CD4-positive, alpha-beta T cell treated with Interleukin-10 for 1 hour (primary cell): ENCODE measurements around the gene TSPAN5.

ENCODE experiments used
- DNase-seq: peaks from one replicate; pipeline ENCODE4 v3.0.0-alpha.2; 2020

The TSPAN5 gene

DNA sequence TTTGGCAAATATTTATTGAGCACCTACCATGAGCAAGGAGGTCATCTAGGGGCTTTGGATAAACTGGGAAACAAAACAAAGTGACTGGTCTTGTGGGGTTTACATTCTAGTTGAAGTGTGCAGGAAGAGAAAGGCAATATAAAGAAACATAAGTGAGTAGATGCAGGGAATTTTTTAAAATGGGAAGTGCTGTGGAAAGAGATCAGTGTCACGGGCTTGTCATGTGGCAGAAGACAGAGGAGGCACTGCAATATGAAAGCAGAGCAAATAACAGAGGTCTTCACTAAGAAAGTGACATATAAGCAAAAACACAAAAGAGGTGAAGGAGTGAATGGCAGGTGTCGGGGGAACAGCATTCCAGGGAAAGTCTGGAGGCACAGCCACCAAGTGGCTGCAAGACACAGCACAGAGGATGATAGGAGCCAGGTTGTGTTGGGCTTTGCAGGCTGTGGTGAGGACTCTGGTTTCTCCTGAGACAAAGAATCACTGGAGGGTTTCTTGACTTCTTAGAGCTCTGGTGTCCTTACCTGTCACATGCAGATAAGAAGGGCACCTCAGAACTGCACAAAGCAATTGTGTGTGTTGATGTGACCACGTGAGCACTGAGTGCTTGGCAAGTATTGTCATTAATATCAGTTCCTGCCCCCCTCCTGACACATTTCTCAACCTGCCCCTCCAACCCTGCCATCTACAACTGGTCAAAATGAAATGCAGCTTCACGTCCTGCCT is 143.5 kb downstream of the TSPAN5 start:
- DNase-seq = no peak

- DNase-seq = no peak
Measured at GRCh38 chr4:98512918-98513317, 145.5 kb downstream of the TSPAN5 start.

- DNase-seq = no peak
Measured at GRCh38 chr4:98510757-98511517, 147.5 kb downstream of the TSPAN5 start.

DNA sequence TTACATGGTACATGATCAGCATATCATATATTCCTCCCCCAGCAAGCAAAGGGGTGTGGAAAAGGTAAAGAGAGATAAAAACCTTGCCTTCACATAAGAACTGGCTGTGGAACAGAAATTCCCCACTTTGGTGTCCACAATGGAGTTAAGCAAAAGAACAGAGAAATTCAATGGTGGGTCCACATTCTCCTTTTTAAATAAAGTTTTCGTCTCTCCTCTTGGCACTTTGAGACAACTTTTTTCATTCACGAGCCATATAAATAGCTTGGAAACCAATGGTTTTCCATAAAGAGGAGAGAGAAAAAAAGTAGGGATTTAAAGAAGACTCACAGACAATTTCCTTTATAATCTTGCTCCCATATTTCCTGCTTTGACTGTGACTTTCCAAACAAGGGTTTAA is 148.1 kb downstream of the TSPAN5 start:
- DNase-seq = no peak

GRCh38 chr4:98509721-98510120 is 148.7 kb downstream of the TSPAN5 start:
- DNase-seq = no peak

- DNase-seq = no peak
Measured at GRCh38 chr4:98508829-98509598, 149.4 kb downstream of the TSPAN5 start.

DNA sequence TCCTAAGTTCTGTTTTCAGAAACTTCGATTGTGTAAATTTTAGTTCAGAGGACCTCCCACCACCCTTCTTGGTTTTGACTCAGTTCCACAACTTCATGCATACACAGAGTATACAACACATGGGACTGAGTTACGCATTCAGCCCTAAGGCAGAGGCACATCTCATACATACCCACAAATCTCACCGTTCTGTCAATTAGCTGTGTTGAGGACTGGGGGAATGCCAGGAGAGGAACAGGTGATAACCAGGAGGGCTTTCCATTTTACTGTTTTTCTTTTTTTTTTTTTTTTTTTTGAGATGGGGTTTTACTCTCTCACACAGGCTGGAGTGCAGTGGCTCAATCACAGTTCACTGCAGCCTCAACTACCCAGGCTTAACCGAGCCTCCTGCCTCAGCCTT is 150.2 kb downstream of the TSPAN5 start:
- no peak for DNase-seq

- no peak for DNase-seq
Measured at GRCh38 chr4:98507299-98507698, 151.1 kb downstream of the TSPAN5 start.

DNA sequence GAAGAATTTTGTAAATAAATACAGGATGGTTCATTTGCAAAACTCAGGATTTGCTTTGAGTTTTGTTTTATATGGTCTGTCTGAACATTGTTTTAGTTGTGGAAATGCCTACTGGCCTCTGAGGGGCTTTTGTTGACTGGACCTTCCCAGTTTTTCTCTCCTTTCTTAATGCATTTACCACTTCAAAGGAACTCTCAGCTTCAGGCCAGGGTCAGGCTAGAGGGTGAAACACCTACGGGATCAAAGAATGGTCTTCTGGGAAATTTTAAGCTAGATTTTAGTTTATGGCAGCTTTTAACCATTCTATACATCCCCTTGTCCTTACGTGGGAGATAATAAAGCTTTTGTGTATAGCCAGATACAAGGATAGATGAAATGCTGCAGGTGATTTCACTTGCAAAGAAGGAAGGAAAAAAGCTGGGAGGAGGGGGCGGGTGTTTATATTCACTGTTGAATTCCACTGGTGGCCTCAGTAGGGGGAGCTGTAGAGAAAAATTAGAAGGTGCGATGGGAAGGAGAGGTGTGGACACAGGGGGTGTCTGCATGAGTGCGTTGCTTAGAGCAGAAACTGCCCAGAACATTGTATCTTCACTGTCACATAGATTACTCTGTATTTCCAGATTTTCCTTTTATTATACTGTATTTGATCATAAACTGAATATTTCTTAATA is 151.8 kb downstream of the TSPAN5 start:
- no peak for DNase-seq

DNA sequence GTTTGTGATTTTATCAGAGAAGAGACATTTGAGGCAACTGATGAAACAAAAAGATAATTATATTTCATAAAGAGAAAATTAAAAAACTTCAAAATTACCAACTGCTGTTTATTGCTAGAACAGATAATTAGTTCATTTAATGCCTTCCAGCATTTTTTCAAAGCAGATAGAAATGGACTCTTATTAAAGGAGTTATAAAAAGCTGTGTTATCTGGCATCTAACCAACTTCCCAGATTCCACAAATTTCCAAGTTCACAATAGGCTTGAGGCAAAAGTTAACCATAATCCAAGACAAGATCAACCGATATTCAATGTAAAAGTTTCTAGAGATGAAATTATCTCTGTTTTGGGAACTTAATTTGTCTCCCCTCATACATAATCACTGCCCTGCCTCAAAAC is 152.4 kb downstream of the TSPAN5 start:
- no peak for DNase-seq

DNA sequence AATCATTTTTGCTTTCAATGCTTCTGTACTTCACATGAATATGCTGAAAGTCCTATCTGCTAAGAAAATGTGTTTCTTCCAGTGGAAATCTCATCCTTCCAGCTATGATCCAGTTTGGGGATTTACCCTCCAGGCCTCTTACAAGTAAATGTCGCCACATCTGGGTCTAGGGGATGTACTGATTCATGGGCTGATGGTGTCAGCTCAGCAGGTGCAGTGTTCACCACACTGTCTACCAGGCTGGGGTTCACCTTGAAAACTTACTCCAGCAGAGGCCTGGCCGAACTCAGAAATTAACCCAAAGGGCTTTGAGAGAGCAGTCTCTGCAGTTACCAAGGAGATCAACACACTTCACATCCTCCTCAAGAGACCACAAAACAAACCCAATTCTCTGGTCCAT is 154.3 kb downstream of the TSPAN5 start:
- no peak for DNase-seq

DNA sequence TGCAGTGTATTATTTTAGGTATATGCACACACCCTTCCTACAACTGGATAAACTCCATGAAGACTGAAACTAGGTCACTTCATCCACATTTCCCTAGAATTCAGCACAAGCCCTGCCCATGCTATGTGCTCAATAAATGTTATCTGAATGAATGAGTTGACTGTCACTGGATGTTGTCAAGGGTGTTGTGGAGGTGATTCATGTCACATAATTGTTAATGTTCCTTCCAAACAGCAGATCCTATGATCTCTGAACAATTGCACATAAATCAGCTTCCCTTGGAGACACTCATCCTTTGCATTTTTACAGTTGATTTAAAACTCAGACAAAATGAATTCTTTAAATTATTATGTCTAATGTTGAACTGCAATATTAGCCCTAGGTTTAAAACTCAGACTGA is 154.7 kb downstream of the TSPAN5 start:
- no peak for DNase-seq

GRCh38 chr4:98502624-98503023 is 155.8 kb downstream of the TSPAN5 start:
- DNase-seq = no peak

DNA sequence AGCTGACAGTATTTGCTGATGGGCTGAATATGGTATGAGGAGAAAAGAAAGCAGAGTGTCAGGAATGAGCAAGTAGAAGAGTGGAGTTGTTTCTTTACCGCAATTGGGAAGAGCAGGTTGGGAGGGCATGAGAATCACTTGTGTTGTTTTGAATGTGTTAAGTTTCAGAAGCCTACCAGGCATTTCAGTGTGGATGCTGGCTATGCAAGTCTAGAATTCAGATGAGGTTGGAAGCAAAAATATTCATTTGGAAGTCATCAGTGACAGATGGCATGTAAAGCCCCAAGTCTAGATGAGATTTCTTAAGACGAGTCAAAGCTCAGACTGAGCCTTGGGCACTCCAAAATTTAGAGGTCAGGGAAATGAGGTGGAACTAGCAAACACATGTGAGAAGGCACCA is 156.4 kb downstream of the TSPAN5 start:
- DNase-seq = no peak

GRCh38 chr4:98501383-98501782 is 157.0 kb downstream of the TSPAN5 start:
- no peak for DNase-seq

DNA sequence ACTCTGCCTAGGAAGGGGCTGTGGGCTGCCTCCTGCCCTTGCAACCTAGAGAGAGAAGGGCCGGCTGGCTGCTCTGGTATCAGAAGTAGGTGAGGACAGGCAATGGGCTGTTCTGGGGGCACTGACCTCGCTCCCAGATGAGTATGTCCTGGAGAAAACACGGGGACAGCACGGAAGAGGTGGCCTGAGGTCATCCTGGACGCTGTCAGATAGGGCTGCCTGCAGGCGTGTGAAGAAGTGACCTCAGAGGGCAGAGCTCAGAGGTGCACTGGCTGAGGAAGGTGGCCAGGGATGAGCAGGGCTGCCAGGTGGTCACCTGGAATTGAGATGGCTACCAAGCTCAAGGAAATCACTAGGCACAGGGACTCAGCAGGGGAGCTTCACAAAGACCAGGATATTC is 159.6 kb downstream of the TSPAN5 start:
- DNase-seq = no peak

- DNase-seq = no peak
Measured at GRCh38 chr4:98496152-98496845, 162.1 kb downstream of the TSPAN5 start.

DNA sequence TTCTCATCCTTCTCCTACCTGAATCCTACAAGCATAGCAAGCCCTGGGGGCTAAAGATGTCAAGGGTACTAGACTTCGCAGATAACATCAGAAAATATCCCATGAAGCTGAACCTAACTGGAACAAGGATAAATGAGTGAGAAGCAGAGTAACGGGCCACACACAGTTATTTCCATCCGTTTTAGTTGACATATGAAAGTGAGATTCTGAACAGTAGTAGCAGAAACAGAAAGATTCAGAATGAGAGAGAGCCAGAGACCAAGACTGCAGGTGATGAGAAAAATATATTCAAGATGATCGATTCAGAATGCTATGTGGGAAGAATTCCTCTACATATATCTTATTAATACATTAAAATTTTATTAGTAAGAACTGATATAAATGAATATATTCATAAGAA is 165.1 kb downstream of the TSPAN5 start:
- DNase-seq = no peak

DNA sequence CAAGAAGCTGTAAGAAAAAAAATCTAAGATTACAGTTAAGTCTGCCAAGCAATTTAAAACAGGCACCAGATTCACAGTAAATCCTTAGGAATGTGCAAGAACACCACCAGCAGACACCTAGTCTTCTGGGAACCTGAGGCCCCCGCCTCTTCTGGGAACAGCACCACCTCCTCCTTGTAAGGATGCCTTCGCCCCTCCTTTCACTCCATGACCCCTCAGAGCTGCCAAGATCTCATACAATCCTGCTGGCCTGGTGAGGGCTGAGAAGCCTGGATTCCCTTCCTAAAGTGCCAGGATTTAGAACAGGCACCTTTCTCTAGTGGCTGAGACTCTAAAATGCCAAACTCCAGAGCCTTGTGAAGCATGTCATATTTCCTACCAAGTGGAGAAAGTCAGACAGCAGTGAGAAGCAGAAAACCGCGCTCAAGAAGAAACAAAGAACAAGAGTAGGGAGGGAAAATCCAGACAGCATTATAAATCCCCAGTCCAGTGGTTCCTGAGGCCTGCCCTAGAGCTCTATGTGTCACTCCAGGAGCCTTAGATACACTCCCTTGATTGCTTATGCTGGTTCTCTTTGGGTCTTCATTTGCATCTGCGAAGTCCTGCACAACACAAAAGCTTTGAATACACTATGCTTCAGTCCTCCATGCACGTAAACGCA is 166.4 kb downstream of the TSPAN5 start:
- DNase-seq = no peak

GRCh38 chr4:98490251-98490650 is 168.2 kb downstream of the TSPAN5 start:
- DNase-seq = no peak

DNA sequence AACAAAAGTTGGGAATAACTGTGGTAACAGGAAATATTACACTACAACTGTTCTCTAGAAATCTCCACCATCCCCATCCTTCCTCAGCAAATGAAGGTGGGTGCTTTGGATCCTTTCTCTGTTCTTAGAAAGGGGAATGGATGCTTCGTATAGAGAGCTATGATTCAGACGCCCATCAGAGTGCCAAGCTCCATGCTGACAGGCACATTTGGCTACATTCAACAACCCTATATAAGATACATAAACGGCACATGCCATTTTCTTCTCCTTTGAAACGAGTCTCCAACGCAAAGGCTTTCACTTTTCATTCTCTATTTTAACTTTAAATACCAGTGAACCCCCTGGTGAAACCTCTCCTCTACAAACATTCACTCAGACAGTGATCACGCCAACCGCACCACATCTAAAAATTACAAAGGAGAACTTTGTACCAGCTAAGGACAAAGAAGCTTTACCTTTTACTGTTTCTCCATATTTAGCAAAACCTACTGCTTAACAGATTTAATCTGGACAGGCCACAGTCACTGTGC is 172.5 kb downstream of the TSPAN5 start:
- no peak for DNase-seq

DNA sequence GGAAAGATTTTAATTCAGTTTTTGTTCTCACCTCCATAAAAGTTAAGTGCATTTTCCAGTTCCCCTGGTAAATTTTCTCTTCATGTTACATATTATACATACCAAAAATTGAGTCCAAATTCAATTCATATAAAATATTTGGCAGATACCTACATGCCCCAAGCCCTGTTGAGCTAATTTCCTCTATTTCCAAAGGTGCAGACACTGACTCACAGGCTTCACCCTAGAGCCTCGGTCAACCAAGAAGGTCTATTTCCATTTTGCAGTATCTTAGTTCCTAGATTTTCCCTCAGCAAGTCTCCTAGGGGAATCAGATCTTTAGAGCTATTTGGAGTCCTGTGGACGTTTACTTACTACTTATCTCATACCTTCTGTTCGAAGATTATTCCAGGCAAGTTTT is 174.4 kb downstream of the TSPAN5 start:
- DNase-seq = no peak
